Activated naive CD4-positive, alpha-beta T cell treated with anti-CD3 and anti-CD28 coated beads, Interleukin-2, amount 50 U/mL, for 16 hours (primary cell): ENCODE results near the gene GRAP.

Experiments
- DNase-seq: peaks from one replicate; pipeline ENCODE4 v3.0.0-alpha.2; 2020

GRAP gene

DNA sequence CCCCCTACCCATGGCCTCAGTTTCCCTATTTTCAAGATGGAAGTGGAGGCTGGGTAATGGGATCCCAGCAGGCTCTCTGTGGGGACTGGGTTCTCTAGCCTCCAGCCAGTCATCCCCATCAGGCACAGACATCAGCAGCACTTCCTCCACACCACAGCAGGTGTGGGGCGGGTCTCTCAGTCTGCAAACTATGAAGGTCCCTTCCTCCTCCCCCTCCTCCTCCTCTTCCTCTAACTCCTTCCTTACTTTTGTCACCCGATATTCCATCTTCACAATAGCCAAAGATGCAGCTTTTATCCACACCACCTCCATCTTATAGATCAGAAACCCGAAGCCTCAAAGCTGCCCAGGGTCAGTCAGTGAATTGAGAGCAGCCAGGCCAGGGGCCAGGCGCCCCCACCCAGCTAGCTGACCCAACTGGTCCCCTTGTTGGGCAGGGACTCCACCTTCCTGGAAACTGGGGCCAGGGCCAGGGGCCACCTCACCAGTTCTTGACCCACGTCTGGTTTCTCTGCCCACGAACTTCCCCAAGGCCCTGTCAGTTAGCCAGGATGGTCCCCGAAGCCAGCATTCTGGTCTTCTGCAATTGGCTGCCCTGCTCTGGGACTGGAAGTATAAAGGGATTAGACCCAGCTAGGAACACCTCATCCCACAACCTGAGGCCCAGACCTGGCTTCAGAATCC, 44.7 kb downstream of the GRAP start:
- no peak for DNase-seq

DNA sequence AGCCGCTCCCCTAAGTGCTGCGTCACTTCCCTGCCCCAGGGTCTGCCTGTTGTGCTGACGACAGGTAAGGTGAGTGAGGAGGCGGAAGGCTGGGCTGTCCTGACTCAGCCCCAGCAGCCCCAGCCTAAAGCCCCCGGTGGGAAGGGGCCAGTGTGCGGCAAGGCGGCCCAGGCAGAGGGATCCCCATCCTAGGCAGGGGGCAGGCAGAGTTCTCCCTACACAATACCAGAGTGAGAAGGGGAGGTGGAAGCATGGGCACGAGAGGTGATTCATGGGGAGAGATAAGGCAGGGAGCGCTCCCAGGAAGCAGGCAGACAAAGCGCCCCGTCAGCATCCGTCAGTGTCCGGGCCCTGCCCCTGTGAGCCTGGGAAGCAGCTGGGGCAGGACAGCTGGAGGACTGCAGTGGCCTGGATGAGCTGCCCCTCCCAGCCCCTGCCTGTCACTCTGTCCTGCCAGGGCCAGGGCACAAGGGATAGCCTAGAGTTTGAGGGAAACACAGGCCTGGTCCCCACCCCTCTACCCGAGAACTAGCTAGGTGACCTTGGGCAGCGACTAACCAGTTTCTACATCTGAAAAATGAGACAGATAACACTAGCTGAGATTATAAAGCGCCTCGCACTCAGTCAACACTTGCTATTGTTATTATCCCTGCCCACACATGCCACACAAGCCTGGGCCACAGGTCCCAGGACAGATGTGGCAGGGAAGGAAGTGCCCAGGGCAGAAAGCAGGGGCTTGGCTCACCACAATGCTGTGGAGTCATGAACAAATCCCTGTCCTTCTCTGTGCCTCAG, 46.0 kb downstream of the GRAP start:
- DNase-seq, result no peak

- DNase-seq, result no peak
Observed at GRCh38 chr17:18999911-19000310, 46.8 kb downstream of the GRAP start.

GRCh38 chr17:18999394-18999793, 47.4 kb downstream of the GRAP start:
- no peak for DNase-seq

DNA sequence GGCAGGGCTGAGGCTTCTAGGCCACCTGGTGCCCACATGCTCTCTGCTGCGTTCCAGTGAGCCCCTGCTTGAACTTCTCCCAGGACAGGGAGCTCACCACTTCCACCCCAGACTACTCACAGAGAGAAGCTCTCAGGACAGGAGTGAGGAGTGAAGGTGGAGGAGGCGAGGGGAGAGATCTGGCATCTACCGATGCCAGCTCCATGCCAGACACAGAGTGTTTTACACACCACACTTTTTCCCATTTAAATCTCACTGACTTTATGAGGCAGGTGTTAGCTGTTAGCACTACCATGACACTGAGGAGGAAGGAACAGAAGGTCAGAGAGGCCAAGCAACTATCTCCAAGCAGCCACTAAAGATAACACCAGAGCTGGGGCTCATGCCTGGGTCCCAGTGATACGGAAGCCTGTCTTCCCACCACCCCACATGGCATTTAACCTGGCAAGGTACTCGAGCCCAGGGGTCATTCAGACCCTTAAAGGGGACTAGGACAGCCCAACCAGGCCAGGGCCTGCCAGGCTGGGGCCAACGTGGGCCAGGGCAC, 49.0 kb downstream of the GRAP start:
- no peak for DNase-seq

DNA sequence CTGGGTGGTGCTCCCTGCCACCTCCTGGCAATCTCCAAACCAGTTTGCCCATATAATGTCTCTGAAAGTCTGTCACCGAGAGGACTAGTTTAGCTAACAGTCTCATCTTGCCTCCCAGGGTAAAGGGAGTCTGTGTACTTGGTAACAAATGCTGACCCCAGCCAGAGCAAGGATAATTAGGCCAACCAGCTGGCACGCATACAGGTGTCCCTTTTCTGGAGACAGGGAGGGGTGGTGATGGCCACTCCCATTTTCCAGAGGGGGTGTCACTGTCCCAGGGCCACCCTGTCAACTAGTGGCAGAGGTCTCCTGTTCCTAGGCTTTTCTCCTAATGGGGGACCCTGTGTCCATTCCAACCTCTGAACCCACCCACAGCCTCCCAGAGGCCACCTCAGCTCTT, 50.3 kb downstream of the GRAP start:
- DNase-seq, result no peak

- no peak for DNase-seq
Observed at GRCh38 chr17:18995220-18995619, 51.5 kb downstream of the GRAP start.

- no peak for DNase-seq
Observed at GRCh38 chr17:18994631-18995030, 52.1 kb downstream of the GRAP start.

- no peak for DNase-seq
Observed at GRCh38 chr17:18993905-18994526, 52.7 kb downstream of the GRAP start.

- no peak for DNase-seq
Observed at GRCh38 chr17:18992454-18993130, 54.2 kb downstream of the GRAP start.

DNA sequence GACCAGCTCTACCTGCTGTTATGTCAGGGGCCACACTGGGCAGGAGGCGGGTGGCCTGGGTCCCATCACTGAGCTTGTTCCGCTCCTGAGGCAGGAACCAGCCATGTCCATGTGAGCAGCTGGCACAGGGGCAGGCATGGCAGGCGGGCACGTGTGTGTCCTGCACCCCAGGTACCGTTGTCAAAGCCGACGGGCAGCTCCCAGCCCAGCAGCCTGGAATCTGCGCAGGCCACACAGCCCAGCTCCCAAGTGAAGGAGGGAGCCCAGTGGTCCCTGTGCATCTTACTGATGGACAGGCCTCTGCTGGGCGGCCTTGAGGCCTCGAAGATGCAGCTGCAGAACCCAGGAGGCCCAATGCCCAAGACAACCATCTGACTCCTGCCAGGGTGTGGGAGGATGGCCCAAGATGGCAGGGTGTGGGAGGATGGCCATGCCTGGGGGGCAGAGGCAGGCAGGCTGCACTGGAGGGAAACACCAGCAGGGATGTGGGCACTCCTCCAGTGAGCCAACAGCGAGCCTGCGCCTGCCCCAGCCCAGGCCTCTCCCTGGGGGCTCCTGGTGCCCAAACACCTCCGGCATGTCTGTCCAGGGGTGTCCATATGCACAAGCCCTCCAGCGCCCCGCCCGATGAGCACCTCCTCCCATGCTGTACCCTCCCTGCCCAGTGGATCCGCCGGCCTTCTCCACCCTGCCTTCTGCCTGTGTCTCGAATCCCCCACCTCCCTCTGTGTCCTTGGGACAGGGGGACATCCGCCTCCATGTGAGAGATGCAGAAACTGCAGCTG, 55.0 kb downstream of the GRAP start:
- DNase-seq, result no peak

DNA sequence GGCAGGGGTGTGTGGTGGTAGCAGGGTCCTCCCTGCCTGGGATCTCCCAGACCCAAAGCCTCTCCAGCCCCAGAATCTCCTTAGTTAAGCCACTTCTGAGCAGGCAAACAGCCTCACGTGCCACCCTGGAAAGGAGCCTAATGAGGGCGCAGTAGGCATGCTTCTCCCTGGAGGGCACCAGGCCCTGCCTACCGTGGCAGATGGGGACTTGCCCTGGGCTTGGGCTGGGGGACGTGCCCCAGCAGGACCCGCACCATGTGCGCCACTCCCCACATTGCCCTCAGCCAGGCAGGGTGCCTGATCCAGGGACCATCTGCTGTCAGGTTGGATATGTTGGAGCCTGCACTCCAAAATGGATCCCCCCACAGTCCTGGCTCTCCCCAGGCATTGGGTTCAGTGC, 56.4 kb downstream of the GRAP start:
- no peak for DNase-seq

GRCh38 chr17:18988546-18989173, 58.1 kb downstream of the GRAP start:
- no peak for DNase-seq

DNA sequence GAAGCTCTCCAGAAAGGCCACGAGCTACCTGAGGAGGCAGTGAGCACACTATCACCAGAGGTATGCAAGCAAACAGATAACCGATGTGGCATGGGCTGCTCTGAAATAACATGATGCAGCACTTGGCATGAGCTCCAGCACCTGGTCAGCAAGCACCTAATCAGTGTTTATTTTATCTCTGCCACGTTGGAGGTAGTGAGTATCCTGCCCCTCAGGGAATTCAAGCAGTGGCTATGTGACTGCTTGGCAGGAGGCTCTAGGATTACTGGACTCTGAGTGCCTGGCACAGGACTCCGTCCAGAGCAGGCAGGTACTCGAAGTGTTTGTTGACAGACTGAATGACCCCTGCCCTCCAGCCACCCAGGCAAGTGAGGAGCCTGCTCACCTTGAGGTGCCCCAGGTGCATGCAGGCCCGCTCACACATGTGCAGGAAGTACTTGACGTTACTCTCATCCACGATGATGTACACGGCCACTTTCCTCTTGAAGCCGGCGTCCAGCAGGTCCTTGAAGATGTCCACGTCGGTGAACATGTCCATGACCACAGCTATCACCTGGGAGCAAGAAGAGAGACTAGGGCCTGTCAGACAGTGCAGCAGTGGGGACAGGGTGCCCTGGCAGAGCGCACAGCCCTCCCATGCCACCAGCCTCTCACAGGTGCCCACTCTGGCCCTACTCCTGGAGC, 58.8 kb downstream of the GRAP start:
- DNase-seq, result no peak

- DNase-seq, result no peak
Observed at GRCh38 chr17:18987230-18987610, 59.5 kb downstream of the GRAP start.

DNA sequence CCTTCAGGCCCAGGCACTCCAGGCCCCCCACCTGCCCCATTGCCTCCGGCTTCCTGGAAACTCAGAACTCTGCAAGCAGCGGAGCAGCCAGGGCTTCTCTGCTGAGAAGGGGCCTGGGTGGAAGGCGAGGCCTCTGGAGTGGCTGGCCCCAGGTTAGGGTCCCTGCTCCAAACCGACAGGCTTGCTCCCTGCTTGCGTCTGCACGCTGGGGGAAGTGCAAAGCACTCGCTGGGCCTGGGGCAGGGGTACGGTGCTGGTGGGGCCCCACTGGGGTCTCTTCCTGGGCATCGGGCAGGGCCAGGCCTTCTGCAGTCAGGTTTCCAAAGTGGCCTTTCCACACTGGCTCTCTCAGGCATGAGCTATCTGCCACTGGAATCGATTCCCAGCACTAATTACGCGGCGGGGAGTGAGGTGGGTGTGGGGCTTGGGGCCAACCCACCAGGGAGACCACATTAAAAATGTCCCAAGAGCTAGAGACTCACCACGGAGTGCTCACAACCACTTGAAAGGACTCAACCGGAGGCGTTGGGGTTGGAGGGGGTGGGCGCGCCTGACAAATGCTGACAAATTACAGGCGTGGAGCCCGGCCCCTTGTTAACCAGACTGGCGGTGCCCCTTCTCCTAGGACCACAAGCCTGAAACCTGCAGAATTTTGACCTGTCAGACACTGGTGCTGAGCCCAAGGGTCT, 60.1 kb downstream of the GRAP start:
- DNase-seq, result no peak

GRCh38 chr17:18985475-18985874, 61.3 kb downstream of the GRAP start:
- no peak for DNase-seq

GRCh38 chr17:18984273-18985114, 62.3 kb downstream of the GRAP start:
- DNase-seq, result no peak

DNA sequence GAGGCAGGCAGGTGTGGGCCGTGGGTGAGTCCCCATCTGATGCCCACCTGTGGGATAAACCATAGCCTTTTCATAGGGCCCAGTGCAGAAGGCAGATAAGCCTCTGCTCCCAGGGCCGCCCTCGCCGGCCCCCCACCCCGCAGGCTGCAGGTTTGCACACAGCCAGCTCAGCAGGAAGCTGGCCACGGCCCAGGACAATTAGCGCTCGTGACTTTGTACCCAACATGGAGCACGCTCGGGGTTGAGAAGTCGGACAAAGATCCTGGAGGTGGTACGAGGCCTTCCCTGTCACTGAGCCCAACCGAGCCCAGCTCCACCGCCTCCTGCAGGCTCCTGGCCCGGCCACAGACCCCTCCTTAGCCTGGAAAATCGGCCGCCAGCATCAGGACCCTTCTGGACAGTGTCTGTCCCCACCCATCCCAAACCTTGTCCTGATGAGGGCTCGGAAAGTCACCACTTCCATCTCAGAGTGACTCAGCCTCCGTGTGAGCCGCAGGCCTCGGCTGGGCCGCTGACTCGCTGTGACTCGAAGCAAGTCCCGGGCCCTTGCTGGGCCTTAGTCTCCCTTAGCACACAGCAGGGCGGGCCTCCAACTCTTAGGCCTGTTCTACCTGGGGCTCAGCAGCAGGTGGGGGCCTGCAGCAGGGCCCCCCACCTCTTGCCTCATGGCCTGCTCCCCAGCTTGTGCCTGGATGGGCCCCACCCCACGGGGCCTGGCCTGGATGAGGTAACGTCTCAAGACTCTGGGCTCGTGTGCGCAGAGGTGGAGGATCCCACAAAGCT, 64.9 kb downstream of the GRAP start:
- no peak for DNase-seq
